Fibroblast of lung (primary cell): ENCODE data around the gene DUSP14. TPM values are rescaled to one million over a fixed set of nuclear protein-coding genes. Genes with fewer than 3 reads are reported as not detected.

ENCODE experiments used
- DNase-seq, 2 donors: peaks; one replicate each; pipeline versions ENCODE4 v3.0.0 to v3.0.0-alpha.2; 2010; ENCODE audit warnings: low read depth in 2 of 2
- H2AFZ ChIP-seq: 2 replicates; pipeline ENCODE4 v1.5.1; 2012; ENCODE audit warnings: low read length, control low read depth, inconsistent platforms
- H3K27ac ChIP-seq: 2 replicates; pipeline ENCODE4 v1.5.1; 2011; ENCODE audit warnings: low read length, control low read depth; ENCODE audit not compliant: insufficient read depth
- H3K27me3 ChIP-seq: 2 replicates; pipeline ENCODE4 v1.5.1; 2011; ENCODE audit warnings: mild to moderate bottlenecking, low read length; ENCODE audit not compliant: control insufficient read depth, insufficient read depth
- H3K36me3 ChIP-seq: 2 replicates; pipeline ENCODE4 v1.5.1; 2011; ENCODE audit warnings: low read length; ENCODE audit not compliant: control insufficient read depth, insufficient read depth
- H3K4me1 ChIP-seq: 2 replicates; pipeline ENCODE4 v1.5.1; 2011; ENCODE audit warnings: low read length; ENCODE audit not compliant: control insufficient read depth, insufficient read depth; ENCODE audit errors: extremely low read depth
- H3K4me2 ChIP-seq: 2 replicates; pipeline ENCODE4 v1.5.1; 2011; ENCODE audit warnings: low read length, control low read depth; ENCODE audit not compliant: insufficient read depth; ENCODE audit errors: extremely low read depth
- H3K4me3 ChIP-seq, 4 experiments: fragments of 200-600 bp in 1 of 4; sonication (generic) in 1 of 4; replicated peaks in 1 of 4; 2 replicates each; pipeline ENCODE4 v1.5.1; 2011 to 2016; ENCODE audit warnings: low read length in 4 of 4, low read depth in 3 of 4, mild to moderate bottlenecking in 3 of 4, control low read depth in 2 of 4, inconsistent platforms in 1 of 4, mixed read lengths in 1 of 4; ENCODE audit not compliant: insufficient read depth in 1 of 4; ENCODE audit errors: control extremely low read depth in 1 of 4
- H3K79me2 ChIP-seq: 2 replicates; pipeline ENCODE4 v1.5.1; 2012; ENCODE audit warnings: mild to moderate bottlenecking, low read length, inconsistent platforms; ENCODE audit not compliant: control insufficient read depth, insufficient read depth
- H3K9ac ChIP-seq: 2 replicates; pipeline ENCODE4 v1.5.1; 2011; ENCODE audit warnings: mild to moderate bottlenecking, low read length, control low read depth; ENCODE audit not compliant: insufficient read depth
- H3K9me3 ChIP-seq: 2 replicates; pipeline ENCODE4 v1.5.1; 2012; ENCODE audit warnings: low read depth, low read length; ENCODE audit not compliant: control insufficient read depth, insufficient read depth
- H4K20me1 ChIP-seq: 2 replicates; pipeline ENCODE4 v1.5.1; 2011; ENCODE audit warnings: low read length; ENCODE audit not compliant: control insufficient read depth, insufficient read depth; ENCODE audit errors: extremely low read depth
- EZH2 ChIP-seq: IDR thresholded peaks from 2 replicates; pipeline ENCODE4 v1.5.1; 2012; ENCODE audit warnings: low read length, control low read depth, mild to moderate bottlenecking; ENCODE audit errors: missing control alignments
- polyA plus RNA-seq, 2 donors: library from polyadenylated mRNA; depleted of rRNA in 1 of 2; stranded (reverse) in 1 of 2; unstranded in 1 of 2; fragments of >200 nt; gene quantifications; 2 replicates each; pipeline ENCODE4 v1.2.1, GENCODE V29; 2011 to 2012; ENCODE audit warnings: missing spikeins in 1 of 2
- total RNA-seq: library from RNA; depleted of rRNA; stranded (reverse); fragments of >200 nt; gene quantifications from 2 replicates; pipeline ENCODE4 v1.2.1, GENCODE V29; 2014
- TF ChIP-seq, protein P1 (sequence below), 2 donors: IDR thresholded peaks in 1 of 2; conservative IDR thresholded peaks in 1 of 2; 1 replicate in 1 of 2; 2 replicates in 1 of 2; pipeline ENCODE4 v1.5.1; 2011 to 2012; ENCODE audit warnings: low read length in 2 of 2, control low read depth in 1 of 2, inconsistent platforms in 1 of 2, low read depth in 1 of 2, mild to moderate bottlenecking in 1 of 2

DUSP14 gene
- total and polyA plus RNA-seq, 2 donors (not counting 1 experiment from before 2014, with no cell fraction given), result 121 to 161 TPM

- no peaks in the 10 kb centered on the region for H3K27me3 ChIP-seq
- H2AFZ ChIP-seq, result no peak overlapping the region
- H3K27ac ChIP-seq, result no peak overlapping the region
- H3K36me3 ChIP-seq, result peaks cover 3% of the 10 kb centered on the region
- H3K9ac ChIP-seq, result no peak overlapping the region
- no peak overlapping the region for H3K4me3 ChIP-seq
- H3K9me3 ChIP-seq, result no peaks in the 10 kb centered on the region
- DNase-seq, result no peak
- H4K20me1 ChIP-seq, result no peaks in the 10 kb centered on the region
- H3K4me2 ChIP-seq, result no peak overlapping the region
- TF ChIP-seq, protein P1, sequence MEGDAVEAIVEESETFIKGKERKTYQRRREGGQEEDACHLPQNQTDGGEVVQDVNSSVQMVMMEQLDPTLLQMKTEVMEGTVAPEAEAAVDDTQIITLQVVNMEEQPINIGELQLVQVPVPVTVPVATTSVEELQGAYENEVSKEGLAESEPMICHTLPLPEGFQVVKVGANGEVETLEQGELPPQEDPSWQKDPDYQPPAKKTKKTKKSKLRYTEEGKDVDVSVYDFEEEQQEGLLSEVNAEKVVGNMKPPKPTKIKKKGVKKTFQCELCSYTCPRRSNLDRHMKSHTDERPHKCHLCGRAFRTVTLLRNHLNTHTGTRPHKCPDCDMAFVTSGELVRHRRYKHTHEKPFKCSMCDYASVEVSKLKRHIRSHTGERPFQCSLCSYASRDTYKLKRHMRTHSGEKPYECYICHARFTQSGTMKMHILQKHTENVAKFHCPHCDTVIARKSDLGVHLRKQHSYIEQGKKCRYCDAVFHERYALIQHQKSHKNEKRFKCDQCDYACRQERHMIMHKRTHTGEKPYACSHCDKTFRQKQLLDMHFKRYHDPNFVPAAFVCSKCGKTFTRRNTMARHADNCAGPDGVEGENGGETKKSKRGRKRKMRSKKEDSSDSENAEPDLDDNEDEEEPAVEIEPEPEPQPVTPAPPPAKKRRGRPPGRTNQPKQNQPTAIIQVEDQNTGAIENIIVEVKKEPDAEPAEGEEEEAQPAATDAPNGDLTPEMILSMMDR (conservative IDR thresholded peaks at IDR 0.05 in 1 of 2, IDR thresholded peaks at IDR 0.05 in 1 of 2; ENCODE audit: low read depth in 1 of 2, low read length in 2 of 2), result no peak
- TF ChIP-seq EZH2, result no peak
- peaks cover 9% of the 10 kb centered on the region for H3K4me1 ChIP-seq
- peaks cover 7% of the 10 kb centered on the region for H3K79me2 ChIP-seq
Observed at GRCh38 chr17:37517881-37518280, 28.2 kb downstream of the DUSP14 start.

- TF ChIP-seq EZH2, result no peak
- TF ChIP-seq, protein P1 (conservative IDR thresholded peaks at IDR 0.05 in 1 of 2, IDR thresholded peaks at IDR 0.05 in 1 of 2; ENCODE audit: low read depth in 1 of 2, low read length in 2 of 2), result no peak
- H3K4me3 ChIP-seq, result no peak overlapping the region
- no peaks in the 10 kb centered on the region for H3K27me3 ChIP-seq
- peak in 1 of 2 donors; percentile 35 for DNase-seq
- peaks cover 9% of the 10 kb centered on the region for H3K4me1 ChIP-seq
- no peak overlapping the region for H3K4me2 ChIP-seq
- H3K9me3 ChIP-seq, result no peaks in the 10 kb centered on the region
- no peaks in the 10 kb centered on the region for H3K79me2 ChIP-seq
- no peak overlapping the region for H3K9ac ChIP-seq
- peaks cover 5% of the 10 kb centered on the region for H3K36me3 ChIP-seq
- H3K27ac ChIP-seq, result no peak overlapping the region
- no peaks in the 10 kb centered on the region for H4K20me1 ChIP-seq
- H2AFZ ChIP-seq, result no peak overlapping the region
Observed at GRCh38 chr17:37518826-37519225, 29.1 kb downstream of the DUSP14 start.

- H3K9me3 ChIP-seq, result no peaks in the 10 kb centered on the region
- no peak overlapping the region for H3K4me2 ChIP-seq
- peaks cover 9% of the 10 kb centered on the region for H3K4me1 ChIP-seq
- peaks cover 5% of the 10 kb centered on the region for H3K36me3 ChIP-seq
- H2AFZ ChIP-seq, result no peak overlapping the region
- peak in 1 of 2 donors; percentile 80 for DNase-seq
- no peaks in the 10 kb centered on the region for H3K79me2 ChIP-seq
- H3K9ac ChIP-seq, result no peak overlapping the region
- H3K27ac ChIP-seq, result no peak overlapping the region
- no peak overlapping the region for H3K4me3 ChIP-seq
- no peaks in the 10 kb centered on the region for H3K27me3 ChIP-seq
- no peaks in the 10 kb centered on the region for H4K20me1 ChIP-seq
- no peak for TF ChIP-seq EZH2
- TF ChIP-seq, protein P1 (conservative IDR thresholded peaks at IDR 0.05 in 1 of 2, IDR thresholded peaks at IDR 0.05 in 1 of 2; ENCODE audit: low read depth in 1 of 2, low read length in 2 of 2), result no peak
Observed at GRCh38 chr17:37519251-37519985, 29.7 kb downstream of the DUSP14 start.
